Panc1 (cell line): ENCODE measurements around the gene C1orf87. TPM values are rescaled to one million over a fixed set of nuclear protein-coding genes. Genes with fewer than 3 reads are reported as not detected.

Source experiments
- ATAC-seq: fragments of 200-7000 bp; cut with Tn5 transposase; 2 replicates; pipeline ENCODE4 v1.9.1; 2020; ENCODE audit warnings: mild to moderate bottlenecking, moderate library complexity
- BruUV-seq: library from RNA; stranded (reverse); fragments of 400-500 nt; replicated peaks from 2 replicates; lab custom pipeline; 2021; lab: Mats Ljungman, UMichigan
- CTCF ChIA-PET: fragments of 300-600 bp; sonication (Branson Sonifier 250); formaldehyde crosslinking; loops from one replicate; lab custom pipeline; 2022; ENCODE audit warnings: antibody characterized with exemption; lab: Charles Lee
- POLR2A ChIA-PET: fragments of 300-600 bp; sonication (Branson Sonifier 250); formaldehyde crosslinking; loops from one replicate; lab custom pipeline; 2022; ENCODE audit warnings: antibody characterized with exemption; lab: Charles Lee
- DNase-seq: peaks from one replicate; pipeline ENCODE4 v3.0.0-alpha.2; 2010; ENCODE audit warnings: low read depth, low spot score
- H3K27ac ChIP-seq: 2 replicates; pipeline ENCODE4 v1.5.1; 2011; ENCODE audit warnings: mild to moderate bottlenecking, low read length, inconsistent platforms
- H3K27me3 ChIP-seq: fragments of 200-500 bp; sonication (Bioruptor generic); 2 replicates; pipeline ENCODE4 v1.6.0; 2014; ENCODE audit warnings: low read length, inconsistent platforms; ENCODE audit not compliant: control insufficient read depth, insufficient read depth
- H3K36me3 ChIP-seq: fragments of 200-500 bp; sonication (Bioruptor generic); 2 replicates; pipeline ENCODE4 v1.5.1; 2014; ENCODE audit warnings: inconsistent platforms, mild to moderate bottlenecking, low read length, moderate library complexity; ENCODE audit not compliant: control insufficient read depth, insufficient read depth
- H3K4me1 ChIP-seq: 2 replicates; pipeline ENCODE4 v1.5.1; 2011; ENCODE audit warnings: inconsistent platforms, mild to moderate bottlenecking, low read length, moderate library complexity; ENCODE audit not compliant: control insufficient read depth, insufficient read depth
- H3K4me3 ChIP-seq, 2 experiments: 2 replicates each; pipeline ENCODE4 v1.5.1; 2011 to 2012; ENCODE audit warnings: low read depth in 2 of 2, low read length in 2 of 2, mild to moderate bottlenecking in 2 of 2, inconsistent platforms in 1 of 2, moderate library complexity in 1 of 2
- H3K9me3 ChIP-seq: fragments of 200-500 bp; sonication (Bioruptor generic); 2 replicates; pipeline ENCODE4 v1.5.1; 2014; ENCODE audit warnings: low read depth, mild to moderate bottlenecking, inconsistent platforms, low read length, moderate library complexity; ENCODE audit not compliant: control insufficient read depth, insufficient read depth
- CTCF ChIP-seq: fragments of 450-650 bp; IDR thresholded peaks from 2 replicates; pipeline ENCODE4 v1.5.1; 2017; ENCODE audit warnings: mild to moderate bottlenecking
- POLR2AphosphoS5 ChIP-seq: IDR thresholded peaks from 2 replicates; pipeline ENCODE4 v1.6.1; 2012; ENCODE audit warnings: mild to moderate bottlenecking, low read depth, low read length, moderate library complexity
- REST ChIP-seq, 2 experiments: IDR thresholded peaks; 2 replicates each; pipeline ENCODE4 v1.6.1; 2011 to 2012; ENCODE audit warnings: low read depth in 2 of 2, control low read depth in 1 of 2, low read length in 1 of 2, mild to moderate bottlenecking in 1 of 2, moderate library complexity in 1 of 2; ENCODE audit not compliant: insufficient read depth in 1 of 2
- SIN3A ChIP-seq: IDR thresholded peaks from 2 replicates; pipeline ENCODE4 v1.6.1; 2012; ENCODE audit warnings: low read depth, mild to moderate bottlenecking, low read length, moderate library complexity, borderline replicate concordance; ENCODE audit not compliant: insufficient read depth
- TCF7L2 ChIP-seq: IDR thresholded peaks from 2 replicates; pipeline ENCODE4 v1.6.1; 2011; ENCODE audit warnings: mild to moderate bottlenecking, low read depth, low read length, inconsistent platforms
- in situ Hi-C: cut with HindIII; loops from 2 replicates; pipeline ENCODE4 v1.10.0; 2016; ENCODE audit warnings: low sequenced_read_pairs, low pct_unique_long_range_greater_than_20kb
- intact Hi-C: fragments of 100-400 bp; cut with micrococcal nuclease; formaldehyde crosslinking; loops from one replicate; pipeline ENCODE4 v1.10.0; 2022; ENCODE audit not compliant: unreplicated experiment
- total RNA-seq: library from RNA; stranded (reverse); gene quantifications from one replicate; pipeline ENCODE4 v1.2.1, GENCODE V29; 2021; ENCODE audit not compliant: unreplicated experiment

The C1orf87 gene
- total RNA-seq, 1 experiment from 2014 or later: not detected

- POLR2A ChIA-PET: no interaction called here
- H3K4me3 ChIP-seq: no peak overlapping the region
- H3K27me3 ChIP-seq: no peaks in the 10 kb centered on the region
- intact Hi-C loops: no loop called here
- H3K4me1 ChIP-seq: no peaks in the 10 kb centered on the region
- CTCF ChIA-PET: no interaction called here
- in situ Hi-C loops: no loop called here
- no peak for ATAC-seq
- no peak for DNase-seq
- H3K9me3 ChIP-seq: no peaks in the 10 kb centered on the region
- TF ChIP-seq SIN3A (no peak), POLR2AphosphoS5 (no peak)
- H3K36me3 ChIP-seq: no peaks in the 10 kb centered on the region
- H3K27ac ChIP-seq: no peak overlapping the region
- no TSS peak for BruUV-seq
Measured at GRCh38 chr1:59992040-59992820, 81.3 kb downstream of the C1orf87 start.

- Histone ChIP-seq H3K27me3 (no peaks in the 10 kb centered on the region), H3K9me3 (no peaks in the 10 kb centered on the region), H3K4me1 (no peaks in the 10 kb centered on the region), H3K36me3 (no peaks in the 10 kb centered on the region), H3K27ac (no peak overlapping the region), H3K4me3 (no peak overlapping the region)
- intact Hi-C loops: no loop called here
- no peak for TF ChIP-seq CTCF
- no peak for TF ChIP-seq REST (IDR thresholded peaks at IDR 0.05; ENCODE audit: insufficient read depth in 1 of 2, low read depth in 2 of 2, low read length in 1 of 2)
- TF ChIP-seq POLR2AphosphoS5: no peak
- no peak for TF ChIP-seq TCF7L2
- TF ChIP-seq SIN3A: no peak
- in situ Hi-C loops: no loop called here
- BruUV-seq: no TSS peak
- DNase-seq: no peak
- ChIA-PET POLR2A (no interaction called here), CTCF (no interaction called here)
- no peak for ATAC-seq
Measured at GRCh38 chr1:59990470-59990869, 83.1 kb downstream of the C1orf87 start.
